Endometrial microvascular endothelial cells (primary cell): ENCODE data around the gene MED13L. TPM values are rescaled to one million over a fixed set of nuclear protein-coding genes. Genes with fewer than 3 reads are reported as not detected.

ENCODE experiments used
- in situ Hi-C: cut with HindIII; loops from 2 replicates; pipeline ENCODE4 v1.10.0; 2017; ENCODE audit warnings: low sequenced_read_pairs, low pct_unique_long_range_greater_than_20kb; ENCODE audit errors: inconsistent ontology term
- total RNA-seq: library from RNA; depleted of rRNA; stranded (reverse); fragments of >200 nt; gene quantifications from one replicate; pipeline ENCODE4 v1.2.3, GENCODE V29; 2015; ENCODE audit errors: inconsistent ontology term

MED13L gene
- total RNA-seq, 1 donor from 2014 or later, result 43.1 TPM

DNA sequence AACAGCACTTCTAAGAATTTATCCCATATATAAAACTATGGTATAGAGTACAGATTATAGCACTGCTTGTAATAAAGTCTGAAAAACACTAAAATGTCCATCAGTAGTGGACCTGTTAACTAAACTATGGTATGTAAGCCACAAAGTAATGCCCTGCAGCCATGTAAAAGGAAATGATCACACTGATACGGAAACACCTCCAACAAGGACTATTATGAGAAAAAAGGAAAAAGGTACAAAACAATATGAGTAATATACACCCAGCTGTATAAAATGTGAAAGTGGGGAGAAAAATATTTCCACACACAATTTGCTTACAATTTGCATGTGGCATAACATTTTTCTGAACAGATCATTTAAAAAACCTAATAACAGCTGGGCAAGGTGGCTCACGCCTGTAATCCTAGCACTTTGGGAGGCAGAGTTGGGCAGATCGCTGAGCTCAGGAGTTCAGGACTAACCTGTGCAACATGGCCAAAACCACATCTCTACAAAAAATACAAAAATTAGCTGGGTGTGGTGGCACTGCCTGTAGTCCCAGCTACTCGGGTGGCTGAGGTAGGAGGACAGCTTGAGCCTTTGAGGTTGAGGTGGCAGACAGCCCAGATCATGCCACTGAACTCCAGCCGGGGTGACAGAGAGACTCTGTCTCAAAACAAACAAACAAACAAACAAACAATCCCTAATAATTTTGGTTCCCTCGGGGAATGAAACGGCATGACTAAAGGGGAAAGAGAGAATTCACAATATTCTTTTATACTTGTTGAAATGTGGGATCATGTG lies 250.5 kb downstream of the MED13L start:
- in situ Hi-C loops, result no loop called here

DNA sequence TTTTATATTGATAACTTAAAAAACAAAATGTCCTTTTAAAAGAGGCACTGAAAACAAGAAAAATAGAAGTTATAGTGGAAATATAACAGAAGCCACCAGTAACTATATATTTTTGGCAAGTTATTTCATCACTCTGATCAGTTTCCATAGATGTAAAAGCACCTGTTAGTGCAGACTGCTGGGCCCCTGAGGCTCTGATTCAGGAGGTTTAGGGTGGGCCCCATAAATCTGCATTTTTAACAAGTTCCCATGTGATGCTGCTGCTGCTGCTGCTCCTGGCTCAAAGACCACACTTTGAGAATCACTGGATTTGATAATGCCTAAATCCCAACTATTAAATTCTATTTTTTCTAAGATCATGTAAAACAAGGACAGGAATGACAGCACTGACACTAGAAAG lies 251.1 kb downstream of the MED13L start:
- in situ Hi-C loops, result no loop called here

DNA sequence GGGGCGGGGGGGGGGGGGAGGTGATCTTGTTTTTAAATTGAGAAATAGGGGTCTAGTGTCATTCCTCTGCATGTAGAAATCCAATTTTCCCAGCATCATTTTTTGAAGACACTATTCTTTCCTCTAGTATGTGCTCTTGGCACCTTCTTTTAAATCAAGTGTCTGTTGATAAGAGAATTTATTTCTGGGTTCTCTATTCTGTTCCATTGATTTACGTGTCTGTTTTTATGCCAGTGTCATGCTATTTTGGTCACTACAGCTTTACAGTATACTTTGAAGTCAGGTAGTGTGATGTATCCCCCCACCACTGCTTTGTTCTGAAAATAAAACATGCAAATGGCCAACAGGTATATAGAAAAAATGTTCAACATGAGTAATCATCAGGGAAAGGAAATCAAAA lies 252.7 kb downstream of the MED13L start:
- in situ Hi-C loops, result no loop called here

GRCh38 chr12:116019415-116019814 lies 258.1 kb downstream of the MED13L start:
- in situ Hi-C loops, result no loop called here

GRCh38 chr12:116018282-116018681 lies 259.2 kb downstream of the MED13L start:
- in situ Hi-C loops, result no loop called here

DNA sequence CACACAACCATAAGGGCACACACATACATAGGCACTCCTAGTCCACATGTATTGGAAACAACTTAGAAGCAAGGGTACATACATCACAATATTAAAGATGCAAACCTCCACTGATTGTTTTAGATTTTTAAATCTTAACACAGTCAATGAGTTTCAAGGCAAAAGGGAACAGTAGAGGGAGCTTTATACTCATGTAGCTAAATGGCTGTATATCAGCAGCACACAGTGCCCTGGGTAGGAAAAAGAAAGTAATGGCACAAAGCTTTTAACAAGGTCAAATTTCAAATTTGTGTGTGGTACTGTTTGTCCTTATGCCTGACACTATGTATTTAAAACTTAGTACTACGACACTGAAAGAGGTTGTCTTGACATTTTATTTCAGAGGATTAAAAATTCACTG lies 262.0 kb downstream of the MED13L start:
- in situ Hi-C loops, result no loop called here

DNA sequence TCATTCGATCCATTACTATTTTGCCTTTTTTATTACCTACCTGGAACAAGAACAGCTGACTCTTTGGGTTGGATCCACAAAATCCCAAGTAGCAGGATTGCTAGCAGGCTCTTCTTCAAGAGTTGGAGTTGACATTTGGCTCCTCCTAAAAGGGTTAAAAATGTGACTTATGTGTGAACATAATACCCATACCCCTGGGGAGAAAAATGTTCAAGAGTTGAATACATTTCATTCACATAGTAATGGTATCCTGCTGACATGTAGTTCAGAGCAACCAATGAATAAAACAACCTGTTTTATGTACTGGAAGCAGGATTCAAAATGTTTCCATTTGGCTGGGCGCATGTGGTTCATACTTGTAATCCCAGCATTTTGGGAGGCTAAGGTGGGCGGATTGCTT lies 264.7 kb downstream of the MED13L start:
- in situ Hi-C loops, result no loop called here

DNA sequence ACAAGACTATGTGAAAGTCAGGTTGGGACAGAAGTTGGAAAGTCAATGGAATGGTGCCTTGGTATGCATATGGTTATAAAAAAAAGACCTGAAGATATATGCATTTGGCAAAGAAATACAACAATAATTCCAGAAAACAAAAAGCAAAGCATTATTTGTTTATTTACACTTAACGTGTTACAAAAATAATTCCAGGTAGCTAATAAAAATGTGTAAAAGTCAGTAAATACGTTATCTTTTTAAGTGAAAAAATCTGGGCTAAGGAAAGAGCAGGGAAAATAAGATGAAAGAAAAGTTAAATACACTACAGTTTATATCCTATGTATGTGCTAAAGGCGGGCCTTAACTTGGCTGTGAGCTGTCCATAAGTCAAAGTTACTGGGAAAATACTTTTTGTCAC lies 266.3 kb downstream of the MED13L start:
- in situ Hi-C loops, result no loop called here

GRCh38 chr12:116010467-116010866 lies 267.0 kb downstream of the MED13L start:
- in situ Hi-C loops, result no loop called here

DNA sequence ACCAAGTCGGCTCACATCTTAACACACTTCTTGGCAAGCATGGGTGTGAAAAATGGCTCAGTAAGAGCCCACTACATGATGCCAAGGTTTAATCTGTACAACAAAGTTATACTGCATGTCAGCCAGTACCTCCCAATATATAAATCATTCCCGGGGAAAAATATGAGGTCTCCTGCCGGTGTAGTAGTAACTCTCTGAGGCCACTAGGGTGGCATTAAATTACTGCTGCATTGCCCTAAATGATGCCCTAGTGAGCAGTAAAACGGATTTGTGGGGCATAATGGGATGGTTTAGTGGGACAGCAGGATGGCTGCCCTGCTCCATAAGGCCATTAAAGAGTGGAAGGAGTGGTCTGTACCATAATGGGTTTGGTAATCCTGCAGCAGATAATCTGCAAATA lies 267.7 kb downstream of the MED13L start:
- in situ Hi-C loops, result no loop called here

- in situ Hi-C loops, result no loop called here
Measured at GRCh38 chr12:116006141-116006540, 271.4 kb downstream of the MED13L start.

- in situ Hi-C loops, result no loop called here
Measured at GRCh38 chr12:116002890-116003536, 274.5 kb downstream of the MED13L start.

- in situ Hi-C loops, result no loop called here
Measured at GRCh38 chr12:116000252-116000651, 277.2 kb downstream of the MED13L start.

DNA sequence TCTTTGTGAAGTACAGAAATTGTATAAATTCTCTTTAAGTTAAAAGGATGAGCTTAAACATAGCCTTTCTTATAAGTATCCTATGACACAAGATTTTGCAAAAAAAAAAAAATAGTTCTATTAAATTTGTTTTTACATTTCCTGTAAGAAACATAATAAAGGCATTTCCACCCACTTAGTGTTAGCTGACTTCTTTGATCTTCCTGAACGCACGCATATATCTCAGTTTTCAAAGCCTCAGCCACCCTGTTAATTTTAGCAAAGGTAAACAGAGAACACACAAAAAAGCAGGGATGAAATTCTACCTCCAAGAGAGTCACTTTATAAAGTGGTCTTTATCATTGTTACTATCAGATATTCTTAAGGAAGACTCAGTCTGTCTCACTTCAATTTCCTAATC lies 277.9 kb downstream of the MED13L start:
- in situ Hi-C loops, result no loop called here

- in situ Hi-C loops, result no loop called here
Measured at GRCh38 chr12:115998794-115999478, 278.6 kb downstream of the MED13L start.

GRCh38 chr12:115998119-115998633 lies 279.3 kb downstream of the MED13L start:
- in situ Hi-C loops, result no loop called here

GRCh38 chr12:115993737-115994136 lies 283.8 kb downstream of the MED13L start:
- in situ Hi-C loops, result no loop called here

- in situ Hi-C loops, result no loop called here
Measured at GRCh38 chr12:115990241-115990640, 287.3 kb downstream of the MED13L start.

DNA sequence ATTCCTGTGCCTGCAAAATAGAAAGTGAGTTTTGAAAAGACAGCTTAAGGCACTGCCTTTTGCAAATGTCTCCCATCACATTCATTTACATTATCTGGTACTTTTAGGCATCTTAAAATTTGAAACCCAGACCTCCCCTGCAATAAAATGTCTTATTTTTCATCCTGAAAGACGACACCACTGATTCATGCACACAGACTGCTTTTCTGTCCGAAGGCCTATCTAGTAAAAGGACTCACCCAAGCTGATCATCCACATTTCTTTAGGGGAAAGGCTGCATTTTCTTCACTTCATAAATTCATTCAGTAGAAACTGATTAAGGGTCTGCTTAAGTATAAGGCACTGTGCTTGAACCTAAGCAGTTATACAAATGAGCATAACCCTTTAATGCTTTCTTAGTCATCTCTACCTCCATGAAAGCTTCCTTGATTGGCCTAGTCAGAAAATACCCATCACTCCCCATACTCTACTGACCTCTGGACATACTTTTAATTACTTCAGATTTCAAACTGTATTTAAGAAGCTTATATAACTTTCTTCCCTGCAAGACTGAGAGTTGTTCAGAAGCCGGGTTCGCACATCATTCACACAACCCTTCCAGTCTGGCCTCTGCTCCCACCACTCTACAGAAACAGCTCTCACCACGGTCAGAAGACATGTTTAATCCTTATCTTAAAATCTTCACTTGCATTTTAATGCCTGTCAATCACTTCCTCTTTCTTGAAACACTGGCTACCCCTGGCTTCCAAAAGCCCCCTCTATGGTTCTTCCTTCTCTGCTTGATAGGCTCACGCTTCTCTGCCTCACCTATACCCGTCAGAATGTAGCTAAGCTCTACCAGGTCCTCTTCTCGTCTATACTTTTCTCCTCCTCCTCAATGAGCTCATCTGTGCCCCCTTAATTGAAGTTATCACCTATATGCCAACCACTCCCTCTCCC lies 288.6 kb downstream of the MED13L start:
- in situ Hi-C loops, result no loop called here
